ENCODE data around the gene KIF6.
"Not testable (repeated sequence)": the region's sequence is repeated elsewhere in the genome, so short reads cannot be mapped to it uniquely, and the experiment has no call there.

Gene KIF6

GRCh38 chr6:39508515-39508914 lies 216.7 kb downstream of the KIF6 start:
- no peak for DNase-seq (ENCODE audit: low read depth in 3 of 3, low spot score in 1 of 3)

GRCh38 chr6:39507331-39507998 lies 217.7 kb downstream of the KIF6 start:
- no peak for DNase-seq (ENCODE audit: low read depth in 3 of 3, low spot score in 1 of 3)

GRCh38 chr6:39502362-39502955 lies 222.7 kb downstream of the KIF6 start:
- not testable (repeated sequence) for DNase-seq (ENCODE audit: low read depth in 3 of 3, low spot score in 1 of 3)

DNA sequence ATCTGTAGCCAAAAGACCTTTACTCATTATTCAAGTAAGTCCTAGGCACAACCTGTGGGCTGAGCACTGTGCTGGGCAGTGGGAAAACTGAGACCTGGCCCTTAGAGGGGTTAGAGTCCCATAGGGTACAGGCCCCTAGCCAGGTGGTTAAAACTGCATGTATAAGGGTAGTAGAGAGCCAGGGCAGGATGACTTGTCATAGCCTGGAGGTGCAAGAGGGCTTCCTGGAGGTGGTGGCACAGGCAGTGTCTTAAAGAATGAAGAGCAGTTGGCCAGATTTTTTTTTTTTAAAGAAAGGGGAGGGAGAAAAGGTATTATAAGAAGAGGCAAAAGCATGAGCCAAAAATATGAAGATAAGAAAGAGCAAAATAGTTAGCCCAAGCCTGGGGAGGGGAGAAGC lies 226.2 kb downstream of the KIF6 start:
- DNase-seq (ENCODE audit: low read depth in 3 of 3, low spot score in 1 of 3) = no peak

DNA sequence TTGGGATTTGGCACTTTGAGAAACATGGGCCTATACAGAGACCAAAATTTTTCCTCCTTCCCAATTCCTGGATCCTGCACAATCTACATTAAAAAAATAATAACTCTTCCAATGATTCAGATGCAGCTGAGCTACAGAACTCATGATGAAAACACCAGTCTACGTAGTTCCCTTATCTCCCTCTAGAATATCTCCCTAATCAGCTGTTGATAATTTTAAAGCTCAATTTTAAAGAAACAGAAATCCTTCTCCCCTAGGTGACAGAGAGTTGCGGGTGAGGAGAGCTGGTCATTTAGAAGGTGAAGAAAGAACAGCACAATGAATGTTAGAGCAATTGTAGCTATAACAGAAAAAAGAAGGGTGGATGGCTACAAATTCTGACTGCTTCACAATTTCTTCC lies 227.1 kb downstream of the KIF6 start:
- DNase-seq (ENCODE audit: low read depth in 3 of 3, low spot score in 1 of 3) = no peak

GRCh38 chr6:39496915-39497314 lies 228.3 kb downstream of the KIF6 start:
- DNase-seq (ENCODE audit: low read depth in 3 of 3, low spot score in 1 of 3) = no peak

DNA sequence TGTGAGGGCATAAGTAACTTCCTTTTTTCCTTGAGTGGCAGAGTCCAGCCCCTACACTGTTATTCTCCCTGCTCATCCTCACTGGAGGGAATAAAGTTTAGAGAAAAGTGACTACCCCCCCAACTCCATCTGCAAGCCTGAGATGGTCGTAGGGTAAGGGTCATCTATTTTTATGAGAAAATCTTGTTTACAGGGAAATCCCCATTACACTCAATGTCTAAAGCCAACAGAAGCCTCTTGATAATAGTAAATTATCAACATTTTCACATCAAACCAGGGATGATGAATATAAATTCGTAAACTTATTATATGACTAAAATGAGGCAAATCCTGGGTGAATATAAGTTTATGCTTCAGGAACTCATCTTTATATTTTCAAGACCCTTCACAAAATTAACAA lies 228.8 kb downstream of the KIF6 start:
- DNase-seq (ENCODE audit: low read depth in 3 of 3, low spot score in 1 of 3) = no peak

DNA sequence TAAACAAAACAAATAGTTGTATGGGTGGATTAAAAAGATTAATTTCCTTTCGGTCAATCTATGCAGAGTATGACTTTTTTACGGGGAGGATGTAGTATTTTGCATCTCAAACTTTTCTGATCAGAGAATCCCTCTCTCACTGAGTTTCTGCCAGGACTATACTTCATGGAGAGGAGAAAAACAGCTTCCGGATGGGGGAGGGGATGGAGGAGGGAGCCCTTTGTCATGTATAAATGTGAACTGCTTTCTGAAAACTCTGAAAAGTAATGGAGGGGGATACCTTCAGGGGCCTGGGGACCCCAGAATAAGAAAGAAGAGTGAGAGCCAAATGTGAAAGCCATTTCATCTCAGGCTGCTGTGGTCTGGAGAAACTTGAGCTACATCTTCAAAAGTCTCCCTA lies 229.6 kb downstream of the KIF6 start:
- no peak for DNase-seq (ENCODE audit: low read depth in 3 of 3, low spot score in 1 of 3)

- DNase-seq (ENCODE audit: low read depth in 3 of 3, low spot score in 1 of 3) = no peak
These were observed 230.2 kb downstream of the KIF6 start for GRCh38 chr6:39494998-39495397.

- no peak for DNase-seq (ENCODE audit: low read depth in 3 of 3, low spot score in 1 of 3)
These were observed 231.4 kb downstream of the KIF6 start for GRCh38 chr6:39493777-39494176.

- no peak for DNase-seq (ENCODE audit: low read depth in 3 of 3, low spot score in 1 of 3)
These were observed 232.0 kb downstream of the KIF6 start for GRCh38 chr6:39493174-39493573.

DNA sequence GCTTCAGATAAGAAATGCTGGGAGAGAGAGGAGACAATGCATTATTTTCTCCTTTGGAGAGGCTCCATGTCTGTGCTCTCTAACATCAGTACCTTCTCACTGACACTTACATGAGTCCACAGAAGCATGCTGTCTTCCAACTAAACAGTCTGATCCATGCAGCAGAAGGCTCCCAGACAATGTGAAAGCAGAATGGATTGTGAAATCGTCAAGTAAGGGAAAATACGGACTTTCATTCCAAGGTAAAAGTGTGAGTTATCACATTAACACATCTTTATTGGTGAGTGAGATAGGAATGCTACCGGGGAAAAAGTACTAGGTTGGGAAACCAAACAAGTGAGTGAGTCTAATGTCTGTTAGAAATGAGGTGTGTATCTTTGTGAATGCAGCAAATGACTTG lies 235.1 kb downstream of the KIF6 start:
- no peak for DNase-seq (ENCODE audit: low read depth in 3 of 3, low spot score in 1 of 3)

DNA sequence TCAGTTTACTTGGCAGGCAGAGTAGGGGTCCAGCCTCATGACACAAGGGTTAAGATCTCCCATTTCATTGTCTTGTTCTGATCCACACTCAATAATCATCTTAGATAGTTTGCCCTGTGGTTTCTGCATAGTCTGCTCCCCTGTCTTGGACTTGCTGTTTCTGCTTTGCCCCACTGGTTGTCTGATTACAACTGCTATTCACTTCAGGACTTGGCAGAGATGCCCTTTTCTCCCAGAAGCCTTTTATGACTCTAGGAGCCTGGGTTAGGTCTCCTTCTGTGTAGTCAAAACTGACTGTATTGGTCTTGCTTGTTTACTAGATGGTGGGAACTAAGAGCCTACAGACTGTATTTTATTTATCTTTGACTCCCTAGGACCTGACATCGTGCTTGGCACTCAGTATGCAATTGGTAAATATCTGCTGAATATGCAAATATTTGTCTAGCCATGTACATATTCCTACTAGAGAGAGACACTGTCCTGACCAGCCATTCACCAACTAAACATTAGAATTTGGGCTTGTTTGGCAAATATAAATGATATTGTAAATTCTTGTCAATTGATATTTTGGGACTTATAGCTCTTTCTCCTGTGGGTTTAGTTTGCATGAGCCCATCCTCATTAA lies 236.8 kb downstream of the KIF6 start:
- DNase-seq (ENCODE audit: low read depth in 3 of 3, low spot score in 1 of 3) = no peak

GRCh38 chr6:39484276-39484675 lies 240.9 kb downstream of the KIF6 start:
- no peak for DNase-seq (ENCODE audit: low read depth in 3 of 3, low spot score in 1 of 3)

DNA sequence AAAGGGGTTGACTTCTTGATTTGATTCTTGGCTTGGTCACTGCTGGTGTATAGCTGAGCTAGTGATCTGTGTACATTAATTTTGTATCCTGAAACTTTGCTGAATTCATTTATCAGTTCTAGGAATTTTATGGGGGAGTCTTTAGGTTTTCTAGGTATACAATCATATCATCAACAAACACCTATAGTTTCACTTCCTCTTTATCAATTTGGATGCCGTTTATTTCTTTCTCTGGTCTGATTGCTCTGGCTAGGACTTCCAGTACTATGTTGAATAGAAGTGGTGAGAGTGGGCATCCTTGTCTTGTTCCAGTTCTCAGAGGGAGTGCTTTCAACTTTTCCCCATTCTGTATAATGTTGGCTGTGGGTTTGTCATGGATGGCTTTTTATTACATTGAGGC lies 245.4 kb downstream of the KIF6 start:
- not testable (repeated sequence) for DNase-seq (ENCODE audit: low read depth in 3 of 3, low spot score in 1 of 3)

DNA sequence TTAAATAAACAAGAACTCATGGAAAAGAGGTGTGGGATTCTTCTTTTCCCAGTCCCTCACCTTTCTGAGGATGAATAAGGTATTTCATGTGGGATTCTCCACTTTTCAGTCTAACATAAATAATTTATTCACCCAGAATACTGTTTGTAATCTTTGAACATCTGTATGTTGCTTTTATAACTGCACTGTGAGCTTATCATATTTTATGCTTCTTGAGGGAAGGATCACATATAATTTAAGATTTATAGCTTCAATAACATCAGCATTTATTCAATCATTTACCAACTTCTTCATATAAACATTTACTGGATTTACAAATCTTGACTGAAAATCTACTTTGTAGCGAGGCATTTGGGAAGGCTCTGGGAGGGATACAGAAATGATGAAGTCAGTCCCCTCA lies 248.5 kb downstream of the KIF6 start:
- no peak for DNase-seq (ENCODE audit: low read depth in 3 of 3, low spot score in 1 of 3)

- no peak for DNase-seq (ENCODE audit: low read depth in 3 of 3, low spot score in 1 of 3)
These were observed 249.1 kb downstream of the KIF6 start for GRCh38 chr6:39476151-39476550.

GRCh38 chr6:39471954-39472659 lies 253.1 kb downstream of the KIF6 start:
- no peak for DNase-seq (ENCODE audit: low read depth in 3 of 3, low spot score in 1 of 3)

DNA sequence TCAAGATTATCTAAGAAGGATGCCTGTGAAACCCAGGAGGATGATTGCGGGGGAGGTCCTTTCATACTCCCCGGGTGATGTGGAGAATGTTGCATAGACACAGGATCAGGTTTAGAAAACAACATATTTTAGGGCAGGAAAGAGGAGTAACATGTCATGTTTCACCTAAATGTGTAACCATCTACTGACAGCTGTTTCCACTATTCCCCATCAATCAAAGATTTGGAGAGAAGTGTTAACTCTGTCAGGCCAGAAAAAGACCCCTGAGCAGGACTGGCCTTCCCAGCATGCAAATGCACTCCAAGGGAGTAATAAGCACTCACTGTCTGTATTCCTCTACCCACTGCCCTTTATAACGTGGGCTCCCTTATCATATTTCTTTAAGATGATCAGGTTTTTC lies 254.7 kb downstream of the KIF6 start:
- DNase-seq (ENCODE audit: low read depth in 3 of 3, low spot score in 1 of 3) = no peak

GRCh38 chr6:39468385-39468784 lies 256.8 kb downstream of the KIF6 start:
- DNase-seq (ENCODE audit: low read depth in 3 of 3, low spot score in 1 of 3) = no peak

DNA sequence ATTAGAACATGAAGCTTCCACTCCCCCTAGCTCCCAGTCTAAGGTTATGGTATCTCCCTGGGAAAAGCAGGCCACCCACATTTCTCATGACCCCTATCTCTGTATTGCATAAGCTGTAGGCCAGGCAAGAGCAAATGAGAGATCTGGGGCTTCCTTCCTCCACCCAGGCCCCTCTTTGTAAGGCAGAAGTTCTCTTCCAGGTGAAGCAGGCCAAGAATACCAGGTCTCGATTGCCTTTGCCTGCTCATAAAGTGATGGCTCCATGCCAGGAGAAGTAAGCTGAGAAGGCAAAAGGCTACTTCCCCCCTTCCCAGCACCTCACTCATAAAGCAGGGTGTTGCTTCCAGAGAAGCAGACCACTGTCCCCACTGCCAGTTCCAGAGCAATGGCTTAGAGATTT lies 258.6 kb downstream of the KIF6 start:
- no peak for DNase-seq (ENCODE audit: low read depth in 3 of 3, low spot score in 1 of 3)

GRCh38 chr6:39465539-39465938 lies 259.7 kb downstream of the KIF6 start:
- no peak for DNase-seq (ENCODE audit: low read depth in 3 of 3, low spot score in 1 of 3)
